Epithelial cell of alveolus of lung (primary cell): Measurements from ENCODE around the gene SLC30A3. TPM values are rescaled to one million over a fixed set of nuclear protein-coding genes. Genes with fewer than 3 reads are reported as not detected.

ENCODE experiments used
- total RNA-seq: library from RNA; depleted of rRNA; stranded (reverse); fragments of >200 nt; gene quantifications from 2 replicates; pipeline ENCODE4 v1.2.1, GENCODE V29; 2015

The SLC30A3 gene
- not detected in 2 replicates for total RNA-seq

DNA sequence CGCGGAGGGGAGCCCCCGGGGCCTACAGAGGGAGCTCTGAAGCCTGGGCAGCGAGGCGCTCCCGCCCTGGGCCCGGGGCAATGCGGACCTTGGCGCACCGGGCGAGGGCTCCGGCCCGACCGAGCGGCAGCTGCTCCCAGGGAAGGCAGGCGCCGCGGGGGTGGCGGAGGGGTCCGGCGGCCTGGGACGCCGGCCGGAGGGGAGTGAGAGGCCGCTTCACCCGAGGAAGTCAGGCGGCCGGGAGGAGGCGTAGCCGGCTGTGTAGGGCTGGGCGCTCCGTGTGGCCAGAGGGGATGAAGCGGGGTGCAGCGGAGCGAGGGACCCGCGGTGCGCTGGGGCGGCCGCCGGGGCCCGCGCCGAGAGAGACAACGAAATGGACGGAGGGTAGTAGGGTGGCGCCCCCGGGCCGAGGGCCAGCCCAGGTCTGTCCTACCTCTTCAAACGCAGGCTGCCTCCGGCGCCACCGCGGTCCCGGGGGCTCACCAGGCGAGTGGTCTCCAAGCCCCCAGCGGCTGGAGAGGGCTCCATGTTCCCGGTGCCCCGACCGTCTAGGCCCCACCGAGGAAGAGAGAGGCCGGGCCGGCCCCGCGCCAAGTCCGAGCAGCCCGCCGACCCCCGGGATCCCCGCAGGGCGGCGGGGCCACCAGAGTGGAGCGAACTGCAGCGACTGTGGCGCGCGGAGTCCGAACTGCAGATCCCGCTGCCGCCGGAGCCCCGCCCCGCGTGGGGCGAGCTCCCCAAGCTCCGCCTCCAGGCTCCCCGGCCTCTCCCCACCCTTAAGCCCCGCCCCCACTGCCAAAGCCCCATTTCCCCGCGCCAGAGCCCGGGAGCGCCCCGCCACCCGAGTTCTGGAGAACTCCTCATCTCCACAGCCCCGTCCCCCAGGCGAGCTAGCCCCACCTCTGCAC is at the start of gene SLC30A3:
Gene SLC30A3 (minus strand): TSS at position 669 of the 908 bp plus-strand sequence. CDS start 141 bp downstream, at position 528.

DNA sequence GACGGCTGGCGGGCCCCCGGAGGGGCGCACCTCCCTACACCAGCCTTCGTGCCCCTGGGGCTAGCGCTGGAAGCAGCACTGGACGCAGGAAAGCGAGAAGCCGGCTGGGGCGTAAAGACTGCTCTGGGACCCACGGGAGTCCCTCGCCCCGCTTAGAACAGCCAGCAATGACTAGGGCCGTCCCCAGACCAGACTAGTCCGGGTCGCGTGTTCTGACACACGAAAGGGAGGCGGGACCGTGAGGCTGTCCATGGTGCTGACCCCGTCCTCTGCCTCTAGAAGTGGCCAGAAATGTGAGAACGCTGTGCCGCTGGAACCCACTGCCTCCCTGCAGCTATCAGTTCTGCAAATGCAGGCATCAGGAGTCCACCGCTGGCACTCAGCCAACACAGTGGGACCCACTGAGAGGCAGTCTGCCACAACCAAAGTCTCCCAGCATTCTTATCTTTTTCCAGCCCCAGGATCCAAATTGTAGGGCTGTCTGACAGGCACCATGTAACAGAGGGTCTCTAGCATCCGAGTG is 45.6 kb upstream of the SLC30A3 start, which contains the start of gene UCN:
Gene UCN (minus strand): TSS at position 87 of the 523 bp plus-strand sequence. CDS start 550 bp downstream, outside the sequence.

DNA sequence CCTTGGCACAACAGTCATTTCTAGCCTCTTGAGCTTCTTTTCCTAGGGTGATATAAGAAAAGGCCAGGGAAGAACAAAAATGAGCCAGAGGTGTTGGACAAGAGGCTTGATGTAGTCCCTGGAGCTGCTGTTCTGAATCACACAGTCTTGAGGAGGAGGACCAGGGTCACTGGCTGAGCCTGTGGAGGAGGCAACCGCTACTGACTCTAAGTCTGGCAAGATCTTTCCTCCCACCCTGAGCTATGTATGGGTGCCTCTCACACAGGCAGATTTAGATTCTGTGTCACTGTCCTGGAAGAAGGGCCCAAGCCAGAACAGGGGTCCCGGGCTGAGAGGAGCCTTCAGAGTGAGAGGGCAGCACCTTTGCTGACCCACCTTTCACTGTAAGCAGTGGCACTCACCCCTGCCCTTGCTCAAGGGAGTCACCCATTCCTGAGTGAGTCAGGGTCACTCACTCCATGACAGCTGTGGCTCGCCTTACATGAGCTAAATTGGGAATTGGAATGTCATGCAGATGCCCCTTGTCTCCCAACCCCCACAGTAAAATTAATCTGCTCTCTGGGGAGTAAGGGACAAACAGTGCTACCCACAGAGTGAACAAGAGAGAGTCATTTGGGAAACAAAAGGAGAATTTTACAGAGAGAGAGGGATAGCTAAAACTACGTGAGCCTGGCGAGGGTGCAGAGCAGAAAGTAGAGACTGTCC is 19.2 kb upstream of the SLC30A3 start, which contains the start of gene TRIM54:
Gene TRIM54 (plus strand): TSS at position 575 of the 705 bp plus-strand sequence. CDS start 303 bp downstream, outside the sequence.

GRCh38 chr2:27275211-27276150 is 12.6 kb upstream of the SLC30A3 start, which contains the start of gene DNAJC5G:
Gene DNAJC5G, plus strand, starts transcription at chr2:27275433. Its CDS starts 1,296 bp downstream, at chr2:27276729.

GRCh38 chr2:27217173-27218121 is 45.4 kb downstream of the SLC30A3 start, which contains the start of gene CAD:
Gene CAD, plus strand, starts transcription at chr2:27217369. Its CDS starts 183 bp downstream, at chr2:27217552.

DNA sequence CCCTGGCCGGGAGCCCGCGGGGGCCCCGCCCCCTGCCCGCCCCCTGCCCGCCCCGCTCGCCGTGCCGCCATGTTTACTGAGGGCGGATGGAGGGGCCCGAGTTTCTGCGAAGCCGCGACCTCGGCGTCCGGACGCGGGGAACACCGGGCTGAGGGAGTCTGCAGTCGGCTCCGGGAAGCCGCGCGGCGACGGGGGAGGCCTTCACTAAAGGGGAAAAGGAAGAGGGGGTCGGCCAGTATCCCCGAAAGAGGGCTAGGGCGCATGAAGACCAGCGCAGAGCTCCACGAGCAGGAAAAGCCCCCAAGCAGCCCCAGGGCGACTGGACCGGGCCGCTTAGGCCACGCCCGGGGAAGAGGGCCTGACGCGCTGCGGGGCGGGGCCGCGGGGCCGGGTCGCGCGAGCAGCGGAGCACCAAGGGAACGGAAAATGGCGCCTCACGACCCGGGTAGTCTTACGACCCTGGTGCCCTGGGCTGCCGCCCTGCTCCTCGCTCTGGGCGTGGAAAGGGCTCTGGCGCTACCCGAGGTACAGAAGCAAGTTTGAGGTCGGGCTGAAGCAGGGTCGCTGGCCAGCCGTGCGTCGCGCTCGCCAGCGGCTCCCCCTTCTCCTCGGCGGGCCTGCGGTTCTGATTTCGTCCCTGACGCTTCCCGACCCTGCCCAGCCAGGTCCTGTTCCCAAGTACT is 50.8 kb downstream of the SLC30A3 start, which contains the start of the genes ATRAID and SLC5A6:
Gene ATRAID (plus strand): TSS at position 99 of the 683 bp plus-strand sequence. CDS start 328 bp downstream, at position 427.
Gene SLC5A6 (minus strand): TSS at position 326 of the 683 bp plus-strand sequence. CDS start 4,618 bp downstream, outside the sequence.

Other genes starting within 250 kb of the SLC30A3 start
- 48.9 and 66.5 TPM in 2 replicates for gene TMEM214, start 230.1 kb downstream of the SLC30A3 start, total RNA-seq
- 22.6 and 24.6 TPM in 2 replicates for gene AGBL5, start 211.4 kb downstream of the SLC30A3 start, total RNA-seq
- gene OST4, start 191.4 kb downstream of the SLC30A3 start, total RNA-seq: 364 and 815 TPM in 2 replicates
- gene EMILIN1, start 184.4 kb downstream of the SLC30A3 start, total RNA-seq: 546 and 790 TPM in 2 replicates
- gene KHK, start 176.3 kb downstream of the SLC30A3 start, total RNA-seq: 0.24 and 1.0 TPM in 2 replicates
- 1.2 and 4.6 TPM in 2 replicates for gene CGREF1, start 143.9 kb downstream of the SLC30A3 start, total RNA-seq
- not detected in 2 replicates for gene ABHD1, start 139.2 kb downstream of the SLC30A3 start, total RNA-seq
- 53.0 and 92.5 TPM in 2 replicates for gene PREB, start 128.4 kb downstream of the SLC30A3 start, total RNA-seq
- not detected in 2 replicates for gene PRR30, start 123.6 kb downstream of the SLC30A3 start, total RNA-seq
- gene TCF23, start 114.0 kb downstream of the SLC30A3 start, total RNA-seq: not detected in 2 replicates
- 225 and 250 TPM in 2 replicates for gene ATRAID, start 51.0 kb downstream of the SLC30A3 start, total RNA-seq
- gene SLC5A6, start 50.8 kb downstream of the SLC30A3 start, total RNA-seq: 18.3 and 26.0 TPM in 2 replicates
- gene CAD, start 45.7 kb downstream of the SLC30A3 start, total RNA-seq: 22.5 and 42.7 TPM in 2 replicates
- gene DNAJC5G, start 12.4 kb upstream of the SLC30A3 start, total RNA-seq: not detected in 2 replicates
- 0.24 TPM in 1 of 2 replicates, not detected in the other for gene TRIM54, start 19.4 kb upstream of the SLC30A3 start, total RNA-seq
- gene UCN, start 45.4 kb upstream of the SLC30A3 start, total RNA-seq: 1.0 and 11.3 TPM in 2 replicates
- gene MPV17, start 60.0 kb upstream of the SLC30A3 start, total RNA-seq: 80.7 and 88.8 TPM in 2 replicates
- 44.7 and 50.6 TPM in 2 replicates for gene GTF3C2, start 93.7 kb upstream of the SLC30A3 start, total RNA-seq
- 25.9 and 29.5 TPM in 2 replicates for gene EIF2B4, start 107.3 kb upstream of the SLC30A3 start, total RNA-seq
- gene SNX17, start 107.6 kb upstream of the SLC30A3 start, total RNA-seq: 77.5 and 138 TPM in 2 replicates
- gene ZNF513, start 117.7 kb upstream of the SLC30A3 start, total RNA-seq: 5.9 and 6.7 TPM in 2 replicates
- gene PPM1G, start 146.5 kb upstream of the SLC30A3 start, total RNA-seq: 48.9 and 86.0 TPM in 2 replicates
- gene NRBP1, start 165.6 kb upstream of the SLC30A3 start, total RNA-seq: 67.0 and 109 TPM in 2 replicates
- gene KRTCAP3, start 179.3 kb upstream of the SLC30A3 start, total RNA-seq: 2.7 TPM in 1 of 2 replicates, not detected in the other
- gene IFT172, start 226.7 kb upstream of the SLC30A3 start, total RNA-seq: 15.3 and 17.5 TPM in 2 replicates
- 10.4 and 20.9 TPM in 2 replicates for gene FNDC4, start 232.2 kb upstream of the SLC30A3 start, total RNA-seq
- 0.24 and 0.39 TPM in 2 replicates for gene GCKR, start 233.8 kb upstream of the SLC30A3 start, total RNA-seq